Stimulated activated CD8-positive, alpha-beta memory T cell treated with anti-CD3 and anti-CD28 coated beads, Interleukin-12 subunit alpha, Interleukin-12 subunit beta, amount 100 ng/mL, for 24 hours (primary cell): Measurements from ENCODE around the gene SYNGR2.

Experiments used
- DNase-seq: peaks from one replicate; pipeline ENCODE4 v3.0.0-alpha.2; 2020; ENCODE audit errors: extremely low read depth

The SYNGR2 gene, protein sequence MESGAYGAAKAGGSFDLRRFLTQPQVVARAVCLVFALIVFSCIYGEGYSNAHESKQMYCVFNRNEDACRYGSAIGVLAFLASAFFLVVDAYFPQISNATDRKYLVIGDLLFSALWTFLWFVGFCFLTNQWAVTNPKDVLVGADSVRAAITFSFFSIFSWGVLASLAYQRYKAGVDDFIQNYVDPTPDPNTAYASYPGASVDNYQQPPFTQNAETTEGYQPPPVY

DNA sequence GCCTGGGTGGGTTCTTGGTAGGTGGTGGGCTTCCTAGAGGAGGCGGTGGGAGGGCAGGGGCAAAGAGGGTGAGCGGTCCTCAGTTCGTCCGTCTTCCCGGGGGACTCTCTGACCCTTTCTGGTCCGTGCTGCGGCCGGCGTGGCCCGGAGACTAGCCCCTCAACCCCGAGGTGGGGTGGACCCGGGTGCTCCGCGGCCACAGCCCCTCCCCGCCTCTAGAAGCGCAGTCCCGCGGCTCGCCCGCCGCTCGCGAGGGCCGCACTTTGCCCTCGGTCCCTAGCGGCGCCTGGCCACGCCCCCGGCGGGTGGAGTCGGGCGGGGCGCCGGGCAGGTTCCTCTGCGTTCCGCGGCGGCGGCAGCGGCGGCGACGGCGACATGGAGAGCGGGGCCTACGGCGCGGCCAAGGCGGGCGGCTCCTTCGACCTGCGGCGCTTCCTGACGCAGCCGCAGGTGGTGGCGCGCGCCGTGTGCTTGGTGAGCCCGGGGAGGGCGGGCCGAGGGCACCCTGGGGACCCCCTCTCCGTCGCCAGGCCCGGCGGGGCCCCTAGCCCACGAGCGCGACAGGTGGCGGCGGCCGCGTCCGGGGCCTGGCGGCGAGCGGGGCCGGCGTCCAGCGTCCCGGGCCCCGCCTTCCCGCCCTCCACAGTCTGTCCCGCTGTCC is at the start of gene SYNGR2:
SYNGR2 (plus strand) TSS at position 340 of the 661 bp plus-strand sequence; CDS start at position 376, 36 bp downstream.
- peak; percentile 74 for DNase-seq

DNA sequence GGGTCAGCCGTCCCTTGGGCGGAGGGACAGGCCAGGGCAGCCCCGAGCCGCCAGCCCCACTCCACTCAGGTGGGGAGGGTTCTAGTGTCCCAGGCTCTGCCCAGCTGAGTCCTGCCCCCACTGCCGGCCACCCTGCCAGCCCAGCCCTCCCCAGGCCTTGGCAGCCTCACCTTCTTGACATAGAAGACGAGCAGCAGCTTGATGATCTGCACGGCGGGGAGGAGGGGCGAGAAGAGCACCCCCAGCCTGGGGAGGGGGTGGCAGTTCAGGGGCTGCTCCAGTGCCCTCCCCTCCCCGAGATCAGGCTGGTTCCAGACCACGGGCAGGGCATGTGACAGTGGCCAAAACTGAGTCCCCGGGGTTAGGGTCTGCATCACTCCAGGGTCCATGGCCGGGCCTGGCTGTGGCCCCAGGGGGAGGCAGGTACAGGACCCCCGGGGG is 49.6 kb upstream of the SYNGR2 start:
- DNase-seq = no peak

DNA sequence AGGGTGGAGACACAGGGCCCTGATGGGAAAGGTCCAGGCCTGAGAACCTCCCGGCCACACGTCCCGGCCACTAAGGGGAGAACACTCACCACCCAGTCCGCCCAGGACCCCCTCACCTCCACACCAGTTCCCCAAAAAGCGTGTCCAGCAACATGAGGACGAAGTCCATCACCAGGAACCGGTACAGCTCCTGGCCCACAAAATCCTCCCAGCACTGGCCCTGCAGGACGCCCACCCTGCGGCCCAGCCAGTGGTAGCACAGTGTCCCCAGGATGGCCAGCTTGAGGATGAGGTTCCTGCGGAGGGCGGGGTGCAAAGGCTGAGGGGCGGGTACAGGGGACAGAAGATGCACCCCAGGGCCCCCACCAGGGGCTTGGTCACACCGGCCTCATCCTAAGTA is 47.8 kb upstream of the SYNGR2 start:
- DNase-seq = no peak

DNA sequence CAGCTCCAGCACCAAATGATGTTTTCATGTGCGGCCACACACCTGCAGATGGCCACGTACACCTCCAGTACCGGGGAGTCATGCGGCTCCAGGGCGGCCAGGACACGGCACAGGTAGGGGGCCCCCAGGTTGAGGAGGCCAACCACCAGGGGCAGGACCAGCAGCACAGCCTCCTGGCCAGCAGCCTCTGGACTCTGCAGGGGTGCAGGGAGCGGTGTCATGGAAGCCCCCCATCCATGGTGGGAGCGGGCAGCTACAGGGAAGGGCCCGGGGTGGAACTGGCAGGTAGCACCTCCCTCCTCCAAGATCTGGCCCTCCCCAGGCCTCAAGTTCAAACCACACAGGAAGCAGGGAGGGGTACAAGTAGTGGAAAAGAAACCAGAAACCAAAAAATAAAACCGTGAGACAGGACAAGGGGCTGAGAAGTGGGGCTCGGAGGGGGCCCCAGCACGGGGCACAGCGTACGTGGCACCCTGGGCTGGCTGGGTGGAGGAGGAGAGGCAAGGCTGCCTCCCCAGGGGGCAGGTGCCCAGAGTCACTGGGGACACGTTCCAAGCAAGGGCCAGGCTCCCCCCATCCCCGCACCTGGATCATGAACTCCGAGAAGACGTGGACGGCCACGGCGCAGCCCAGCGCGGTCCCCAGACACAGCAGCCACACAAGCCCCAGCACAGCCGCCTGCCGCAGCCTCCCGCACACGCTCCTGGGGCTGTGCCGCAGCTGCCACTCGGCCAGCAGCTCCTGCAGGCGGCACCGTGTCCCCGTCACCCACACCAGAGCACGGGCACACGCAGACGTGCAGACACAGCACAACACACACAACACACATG is 47.2 kb upstream of the SYNGR2 start:
- no peak for DNase-seq

DNA sequence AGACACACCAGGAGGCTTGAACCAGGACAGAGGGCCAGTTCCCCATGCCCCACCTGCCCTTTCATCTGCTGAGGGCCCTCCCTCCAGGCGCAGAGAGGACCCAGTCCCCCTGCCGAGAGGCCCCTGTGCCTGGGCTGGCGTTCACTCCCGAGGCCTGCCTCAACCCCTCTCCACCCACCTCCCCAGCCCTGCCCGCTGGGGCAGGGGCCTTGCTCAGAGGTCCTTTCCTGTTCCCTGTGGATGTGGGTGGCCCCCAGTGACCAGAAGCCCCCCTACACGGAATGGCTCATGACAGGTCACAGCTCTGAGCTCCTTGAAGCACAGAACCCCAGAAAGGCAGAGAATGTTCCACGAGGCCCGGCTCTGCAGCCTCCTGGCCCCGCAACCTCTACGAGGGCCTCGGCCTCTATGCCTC is 46.6 kb upstream of the SYNGR2 start:
- DNase-seq = no peak

DNA sequence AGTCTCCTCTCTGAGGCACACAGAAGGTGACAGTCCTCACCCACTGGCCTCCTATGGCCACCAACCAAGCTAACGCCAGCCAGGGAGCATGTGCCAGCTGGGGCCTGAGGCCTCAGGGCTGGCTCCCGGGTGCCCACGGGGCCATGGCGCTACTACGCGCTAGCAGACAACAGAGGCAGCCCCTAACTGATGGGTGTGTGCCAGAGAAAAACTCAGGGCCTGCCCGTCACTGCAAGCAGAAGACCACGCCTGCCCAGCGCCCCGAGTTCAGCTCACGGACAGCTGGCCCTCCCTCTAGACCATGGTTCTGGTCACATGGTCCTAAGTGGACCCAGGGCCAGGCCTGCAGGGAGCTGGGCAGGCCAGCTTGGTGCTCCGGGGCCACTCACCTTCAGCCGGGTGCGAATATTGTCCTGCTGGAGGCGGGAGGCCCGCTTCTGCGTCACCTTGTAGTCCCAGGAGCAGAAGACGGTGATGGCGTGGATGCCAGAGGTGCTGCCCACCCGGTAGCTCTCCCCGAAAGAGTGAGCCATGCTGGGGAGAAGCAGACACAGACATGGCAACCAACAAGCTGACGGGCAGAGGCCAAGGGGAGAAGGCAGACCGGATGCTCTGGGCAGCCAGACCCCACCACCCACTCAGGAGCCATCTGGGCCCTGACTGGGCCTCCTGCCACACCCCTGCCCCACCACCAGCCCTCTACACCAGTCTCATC is 46.0 kb upstream of the SYNGR2 start:
- DNase-seq = no peak

DNA sequence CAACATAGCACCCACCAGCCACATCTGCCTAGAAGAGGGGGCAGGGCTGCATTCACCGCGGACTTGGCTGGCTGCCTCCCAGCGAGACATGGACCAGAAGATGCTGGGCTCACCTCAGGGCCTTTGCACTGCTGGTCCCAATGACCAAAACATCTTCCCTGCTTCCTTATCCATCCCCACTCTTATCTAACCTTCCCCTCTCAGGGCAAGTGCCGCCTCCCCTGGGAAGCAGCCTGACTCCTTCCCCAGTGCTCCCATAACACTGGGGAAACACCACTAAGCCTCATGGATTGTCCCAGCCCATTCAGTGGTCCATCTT is 45.5 kb upstream of the SYNGR2 start:
- no peak for DNase-seq

DNA sequence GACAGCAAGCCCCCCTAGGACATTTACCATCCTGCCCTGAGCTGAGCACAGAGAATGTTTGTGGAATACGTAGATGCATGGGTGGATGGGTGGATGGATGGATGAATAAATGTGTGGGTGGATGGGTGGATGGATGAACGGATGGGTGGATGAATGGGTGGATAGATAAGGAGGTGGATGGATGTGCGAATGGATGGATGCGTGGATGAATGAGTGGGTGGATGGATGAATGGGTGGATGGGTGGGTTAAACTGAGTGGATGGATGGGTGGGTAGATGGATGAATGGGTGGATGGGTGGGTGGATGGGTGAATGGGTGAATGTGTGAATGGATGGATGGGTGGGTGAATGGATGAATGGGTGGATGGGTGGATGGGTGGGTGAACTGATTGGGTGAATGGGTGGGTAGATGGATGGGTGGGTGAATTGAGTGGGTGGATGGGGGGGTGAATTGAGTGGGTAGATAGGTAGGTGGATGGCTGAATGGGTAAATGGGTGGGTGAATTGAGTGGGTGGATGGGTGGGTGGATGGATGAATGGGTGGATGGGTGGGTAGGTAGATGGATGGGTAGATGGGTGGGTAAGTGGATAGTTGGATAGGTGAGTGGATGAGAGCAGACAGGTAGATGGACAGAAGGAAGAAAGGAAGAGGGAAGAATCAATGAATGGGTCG is 45.0 kb upstream of the SYNGR2 start:
- DNase-seq = no peak

DNA sequence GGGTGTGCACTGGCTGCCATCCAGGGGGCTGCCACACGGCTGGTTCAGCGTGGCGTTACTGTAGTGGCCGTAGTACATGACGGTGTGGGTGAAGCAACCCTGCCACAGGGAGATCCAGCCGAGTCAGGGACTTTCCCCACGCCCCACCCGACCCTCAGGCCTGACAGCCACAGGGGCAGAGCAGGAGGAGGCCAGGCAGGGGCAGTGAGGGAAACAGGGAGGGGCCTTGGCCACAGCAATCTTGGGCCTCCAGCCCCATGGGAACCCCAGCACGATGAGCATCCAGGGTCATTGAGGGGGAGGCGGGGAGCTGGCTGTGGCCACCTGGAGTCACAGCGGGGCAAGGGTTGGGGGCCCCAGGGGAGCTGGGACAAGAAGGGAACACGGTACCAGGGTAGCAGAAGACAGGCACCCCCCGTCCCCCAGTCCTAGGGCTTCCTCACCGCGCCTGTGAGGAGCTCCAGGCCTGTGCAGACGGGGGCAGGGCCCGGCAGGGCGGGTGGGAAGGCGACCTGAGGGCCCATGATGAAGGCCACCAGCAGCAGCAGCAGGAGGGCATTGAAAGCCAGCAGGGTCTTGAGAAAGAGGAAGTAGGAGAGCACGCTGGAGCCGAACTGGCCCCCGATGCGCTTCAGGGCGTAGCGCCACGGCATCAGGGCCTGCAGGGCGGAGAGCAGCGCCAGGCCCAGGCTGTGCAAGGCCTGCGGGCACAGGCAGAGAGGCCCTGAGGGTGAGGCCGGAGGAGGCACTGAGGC is 44.1 kb upstream of the SYNGR2 start:
- no peak for DNase-seq

DNA sequence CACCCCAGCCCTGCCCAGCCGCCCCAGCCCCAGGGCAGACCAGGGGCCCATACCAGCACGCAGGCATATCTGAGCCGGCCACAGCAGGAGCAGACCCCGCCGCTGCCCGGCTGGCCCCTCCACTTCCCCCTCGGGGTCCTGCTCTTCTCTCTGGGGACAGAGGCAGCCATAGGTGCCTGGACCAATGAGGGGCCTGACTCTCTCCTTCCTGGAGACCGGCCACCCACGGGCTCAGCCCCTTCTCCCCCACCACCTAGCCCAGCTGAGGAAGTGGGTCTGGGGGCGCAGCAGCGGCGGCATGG is 43.6 kb upstream of the SYNGR2 start:
- no peak for DNase-seq

DNA sequence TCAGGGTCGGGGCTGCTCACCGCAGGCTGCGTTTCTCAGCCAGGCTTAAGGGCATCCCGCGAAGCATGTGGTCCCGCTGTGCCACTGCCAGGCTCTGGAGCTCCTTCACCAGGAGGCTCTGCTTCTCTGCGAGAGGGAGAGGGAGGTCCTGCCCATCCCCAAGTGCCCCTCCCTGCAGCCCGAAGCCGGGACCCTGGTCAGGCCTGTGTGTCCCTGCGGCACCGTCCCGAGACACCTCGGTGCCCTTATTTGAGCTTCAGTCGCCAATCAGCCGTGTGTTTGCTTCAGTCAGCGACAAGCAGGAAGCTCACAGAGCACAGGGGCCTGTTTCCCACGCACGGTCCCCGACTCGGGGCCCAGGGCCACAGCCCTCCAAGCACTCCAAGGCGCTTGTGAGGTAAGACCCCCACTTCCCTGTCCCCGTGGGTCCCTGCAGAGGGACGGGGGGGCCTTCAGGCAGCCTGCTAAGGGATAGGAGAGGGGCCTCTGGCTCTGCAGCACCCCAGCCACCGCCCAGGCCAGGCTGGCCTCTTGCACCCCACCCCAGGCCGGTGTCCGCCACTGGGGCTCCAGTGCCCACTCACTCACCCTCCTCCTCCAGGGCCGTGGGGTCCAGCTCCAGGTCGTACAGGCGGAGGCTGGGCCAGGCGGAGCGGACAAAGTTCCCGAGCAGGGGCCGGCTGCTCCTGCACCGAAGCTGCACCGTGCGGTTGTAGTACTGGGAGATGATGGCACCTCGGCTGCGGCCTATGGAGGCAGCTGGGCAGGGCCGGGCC is 43.1 kb upstream of the SYNGR2 start:
- no peak for DNase-seq

DNA sequence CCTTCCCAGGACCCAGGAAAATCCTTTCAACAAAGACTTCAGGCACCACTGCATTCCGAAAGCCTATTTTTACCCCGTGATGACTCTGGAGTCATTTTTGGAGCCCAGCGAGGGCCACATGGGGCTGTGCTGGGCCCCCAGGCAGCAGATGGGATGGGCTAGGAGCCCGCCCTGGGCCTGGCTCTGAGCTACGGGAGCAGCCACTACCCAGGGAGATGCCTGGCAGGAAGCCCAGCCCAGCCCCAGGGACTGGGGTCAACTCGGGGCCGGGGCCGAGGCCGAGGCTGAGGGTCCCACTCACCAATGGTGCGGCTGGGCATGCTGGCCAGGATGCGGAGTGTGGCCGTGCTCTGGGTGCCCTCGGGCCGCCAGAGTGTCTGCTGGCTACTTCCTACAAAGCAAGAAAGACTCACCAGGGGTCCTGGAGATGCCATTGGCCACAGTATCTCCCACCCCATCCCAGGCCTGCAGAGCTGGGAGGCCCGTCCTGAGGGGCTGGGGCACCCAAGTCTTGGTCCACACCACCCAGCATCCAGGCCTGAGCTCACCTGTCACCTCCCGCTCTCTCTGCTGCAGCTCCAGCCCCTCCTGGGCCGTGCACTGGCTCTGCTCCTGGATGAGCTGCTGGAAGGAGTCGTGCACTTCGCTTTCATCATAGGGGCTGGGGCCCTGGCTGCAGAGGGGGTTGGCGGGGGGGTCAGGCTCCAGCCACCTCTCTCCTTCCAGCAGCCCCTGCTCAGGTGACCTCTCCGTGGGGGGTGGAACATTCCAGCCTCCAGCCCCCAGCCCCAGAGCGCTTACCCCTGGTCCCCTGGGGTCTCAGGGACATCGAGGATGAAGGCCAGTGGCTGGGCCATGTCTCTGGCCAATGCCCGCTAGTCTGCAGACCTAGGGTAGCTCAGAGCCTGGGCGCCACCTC is 42.1 kb upstream of the SYNGR2 start:
- no peak for DNase-seq

DNA sequence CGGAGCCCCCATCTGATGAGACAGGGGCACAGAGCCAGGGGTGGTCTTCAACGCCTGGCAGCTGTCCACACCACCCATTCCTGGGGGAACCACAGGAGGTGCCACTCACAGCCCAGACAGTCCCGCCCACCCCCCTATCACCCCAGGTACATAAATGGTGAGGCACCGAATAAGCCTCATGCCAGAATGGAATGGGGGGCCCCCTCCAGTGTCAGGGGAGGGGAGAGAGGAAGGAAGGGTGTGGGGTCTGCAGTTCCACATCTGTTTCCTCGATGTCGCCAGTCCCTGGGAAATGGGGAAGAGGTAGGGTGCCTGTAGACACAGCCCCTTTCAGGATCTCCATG is 41.5 kb upstream of the SYNGR2 start:
- no peak for DNase-seq

DNA sequence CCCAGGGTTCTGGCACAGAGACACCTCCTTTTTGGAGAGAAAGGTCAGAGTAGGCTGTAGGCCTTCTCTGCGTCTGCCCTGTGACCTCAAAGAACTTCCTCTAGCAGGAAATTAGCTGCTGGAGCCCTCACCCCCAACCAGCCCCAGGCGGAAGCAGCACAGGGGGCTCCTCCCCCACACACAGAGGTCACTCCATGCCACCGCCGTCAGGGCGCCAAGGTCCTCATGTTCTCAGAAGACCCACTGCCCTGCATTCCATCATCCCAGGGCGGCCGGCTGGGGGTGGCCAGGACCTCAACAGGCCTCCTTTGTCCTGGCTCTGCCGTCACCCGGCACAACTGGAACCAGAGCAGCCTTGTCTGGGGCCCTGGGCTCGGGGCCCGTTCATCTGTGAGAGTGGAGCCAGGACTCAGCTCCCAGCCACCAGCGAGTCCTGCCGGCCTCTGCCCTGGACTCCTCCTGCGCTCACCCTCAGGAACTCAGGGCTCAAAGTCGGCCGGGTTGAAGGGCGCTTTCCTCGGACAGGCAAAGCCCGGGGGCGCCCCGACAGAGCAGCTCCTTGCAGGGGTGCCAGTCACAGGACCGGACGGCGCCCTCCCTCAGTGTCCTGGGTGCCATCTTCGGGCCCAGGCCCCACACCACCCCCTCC is 41.0 kb upstream of the SYNGR2 start:
- no peak for DNase-seq

DNA sequence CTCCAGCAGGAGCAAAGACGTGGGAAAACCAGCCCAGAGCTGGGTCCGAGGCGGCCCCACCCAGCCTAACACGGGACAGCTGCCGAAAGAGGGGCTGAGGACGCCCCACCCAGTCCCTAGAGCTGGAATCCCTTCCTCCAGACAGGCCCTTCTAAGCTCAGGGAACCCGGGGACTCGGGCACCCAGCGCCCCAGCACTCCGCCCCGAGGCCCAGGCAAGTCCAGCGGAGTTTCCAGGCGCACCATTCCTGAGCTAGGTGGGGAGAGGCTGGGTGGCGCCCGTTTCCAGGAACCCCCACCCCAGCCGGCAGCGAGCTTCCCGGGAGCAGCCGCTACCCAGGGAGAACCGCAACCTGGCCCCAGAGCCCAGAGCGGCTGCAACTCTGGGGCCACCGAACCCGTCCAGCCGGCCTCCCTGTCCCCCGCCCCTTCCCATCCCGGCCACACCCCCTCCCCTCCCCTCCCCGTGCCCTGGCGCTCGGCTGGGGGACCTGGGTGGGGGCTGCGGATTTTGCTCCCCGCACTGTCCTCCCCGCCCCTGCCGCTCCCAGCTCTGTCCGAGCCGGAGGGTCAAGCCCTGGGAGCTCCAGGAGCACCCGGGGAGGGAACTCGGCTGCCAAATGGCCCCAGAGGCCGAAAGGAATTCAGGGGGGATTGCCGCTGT is 40.4 kb upstream of the SYNGR2 start:
- DNase-seq = no peak

DNA sequence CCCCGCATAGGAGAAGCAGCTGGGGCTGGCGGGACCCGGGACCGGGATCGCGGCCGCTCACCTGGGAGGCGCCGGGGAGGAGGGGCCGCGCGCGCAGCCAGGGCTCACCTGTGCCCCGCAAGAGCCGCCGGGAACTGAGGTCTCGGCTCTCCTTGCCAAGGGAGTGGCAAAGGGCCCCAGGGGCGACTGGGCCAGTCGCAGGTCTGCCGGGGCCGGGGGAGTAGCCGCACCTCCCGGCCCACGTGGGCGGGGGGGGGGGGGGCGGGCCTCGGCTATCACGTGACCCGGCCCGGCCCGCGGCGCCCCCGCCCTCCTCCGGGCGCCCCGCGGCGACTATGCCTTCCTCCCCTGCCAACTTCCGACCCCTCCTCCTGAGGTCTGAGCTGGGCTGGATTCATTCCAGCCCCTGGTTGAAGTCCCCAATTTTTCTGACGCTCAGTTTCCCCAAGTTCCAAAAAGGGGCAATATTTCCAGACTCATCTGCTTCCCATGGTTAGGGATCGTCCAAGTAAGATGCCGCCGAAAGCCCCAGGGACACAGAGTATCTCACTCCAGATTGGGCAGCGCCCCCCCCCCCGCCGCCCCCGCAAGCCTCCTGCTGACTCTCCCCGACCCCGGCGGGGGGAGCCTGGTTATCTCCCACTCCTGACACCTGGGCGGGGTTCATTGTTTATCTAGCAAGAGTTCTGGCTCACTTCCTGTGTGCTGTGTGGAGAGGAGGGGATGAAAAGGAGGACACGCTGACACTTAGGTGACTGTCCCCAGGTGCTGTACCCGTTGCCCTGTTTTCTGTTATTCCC is 39.6 kb upstream of the SYNGR2 start, which contains the start of gene TMC6:
TMC6 (minus strand) TSS at position 205 of the 800 bp plus-strand sequence. CDS start 1,923 bp downstream, outside the sequence.
- DNase-seq = no peak

DNA sequence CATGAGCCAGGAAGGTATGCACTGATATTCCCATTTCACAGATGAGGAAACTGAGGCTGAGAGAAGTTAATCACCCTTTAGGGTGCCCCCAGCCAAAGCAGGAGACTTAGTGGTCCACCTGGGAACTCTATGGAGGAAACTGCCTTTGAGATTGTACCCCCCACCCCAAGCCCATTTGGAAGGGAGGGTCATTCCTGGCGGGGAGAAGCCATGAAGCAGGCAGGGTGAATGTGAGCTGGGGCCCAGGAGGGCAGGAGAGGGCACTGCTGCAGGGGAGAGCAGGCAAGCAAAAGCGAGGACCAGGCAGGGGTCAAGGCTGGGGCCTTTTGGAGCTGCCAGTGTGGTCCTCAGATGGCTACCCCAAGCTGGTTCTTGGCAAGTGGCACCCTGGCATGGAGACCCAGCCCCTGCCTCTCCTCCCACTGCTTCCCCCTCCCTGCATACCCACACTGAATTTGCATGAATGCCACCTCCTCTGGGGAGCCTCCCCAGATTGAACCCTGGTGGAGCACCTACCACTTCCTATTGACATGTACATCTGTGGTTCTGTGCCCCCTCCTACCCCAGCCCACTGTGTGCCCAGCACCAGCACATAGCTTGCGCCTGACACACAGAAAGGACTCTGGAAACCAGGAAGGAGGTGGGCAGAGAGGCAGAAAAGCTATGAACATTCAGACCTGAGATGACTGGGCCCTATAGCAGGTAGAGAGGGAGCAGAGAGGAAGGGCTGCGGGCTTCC is 38.9 kb upstream of the SYNGR2 start:
- DNase-seq = no peak
